PC-3 (cell line): ENCODE measurements around the gene ZDHHC7.

Experiments used
- EZH2 ChIP-seq: fragments of 300-600 bp; sonication (generic); IDR thresholded peaks from one replicate; pipeline ENCODE4 v1.6.1; 2017; ENCODE audit warnings: antibody characterized with exemption, mild to moderate bottlenecking, low read length; ENCODE audit not compliant: unreplicated experiment
- TF ChIP-seq, protein P1 (sequence below): fragments of 300-600 bp; sonication (generic); conservative IDR thresholded peaks from 2 replicates; pipeline ENCODE4 v1.5.1; 2017; ENCODE audit warnings: antibody characterized with exemption, low read depth, mild to moderate bottlenecking, low read length

DNA sequence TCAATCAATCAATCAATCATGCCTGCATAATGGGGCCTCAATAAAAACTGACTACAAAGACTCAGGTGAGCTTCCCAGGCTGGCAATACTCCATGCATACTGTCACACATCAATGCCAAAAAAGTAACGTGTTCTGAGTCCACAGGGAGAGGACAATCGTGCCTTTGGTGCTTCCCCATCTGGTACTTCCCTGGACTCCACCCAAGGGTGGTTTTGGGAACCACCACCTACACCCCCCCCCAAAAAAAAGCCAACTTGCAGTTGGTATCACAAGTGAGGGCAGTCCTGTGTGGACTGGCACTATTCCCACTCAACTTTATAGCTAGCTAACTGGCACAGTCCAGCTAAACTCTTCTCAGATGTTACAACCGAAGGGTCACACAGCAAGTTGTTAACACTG is 3.1 kb downstream of the ZDHHC7 start:
- TF ChIP-seq, protein P1, sequence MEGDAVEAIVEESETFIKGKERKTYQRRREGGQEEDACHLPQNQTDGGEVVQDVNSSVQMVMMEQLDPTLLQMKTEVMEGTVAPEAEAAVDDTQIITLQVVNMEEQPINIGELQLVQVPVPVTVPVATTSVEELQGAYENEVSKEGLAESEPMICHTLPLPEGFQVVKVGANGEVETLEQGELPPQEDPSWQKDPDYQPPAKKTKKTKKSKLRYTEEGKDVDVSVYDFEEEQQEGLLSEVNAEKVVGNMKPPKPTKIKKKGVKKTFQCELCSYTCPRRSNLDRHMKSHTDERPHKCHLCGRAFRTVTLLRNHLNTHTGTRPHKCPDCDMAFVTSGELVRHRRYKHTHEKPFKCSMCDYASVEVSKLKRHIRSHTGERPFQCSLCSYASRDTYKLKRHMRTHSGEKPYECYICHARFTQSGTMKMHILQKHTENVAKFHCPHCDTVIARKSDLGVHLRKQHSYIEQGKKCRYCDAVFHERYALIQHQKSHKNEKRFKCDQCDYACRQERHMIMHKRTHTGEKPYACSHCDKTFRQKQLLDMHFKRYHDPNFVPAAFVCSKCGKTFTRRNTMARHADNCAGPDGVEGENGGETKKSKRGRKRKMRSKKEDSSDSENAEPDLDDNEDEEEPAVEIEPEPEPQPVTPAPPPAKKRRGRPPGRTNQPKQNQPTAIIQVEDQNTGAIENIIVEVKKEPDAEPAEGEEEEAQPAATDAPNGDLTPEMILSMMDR = no peak
- TF ChIP-seq EZH2 = no peak
